Retinal pigment epithelial cell (primary cell): ENCODE data around the gene KRT76.

Experiments used
- DNase-seq: peaks from one replicate; pipeline ENCODE4 v3.0.0-alpha.2; 2010; ENCODE audit warnings: low read depth
- H3K4me3 ChIP-seq: 2 replicates; pipeline ENCODE4 v1.5.1; 2011; ENCODE audit warnings: mild to moderate bottlenecking, low read length, control low read depth, moderate library complexity
- TF ChIP-seq, protein P1 (sequence below): conservative IDR thresholded peaks from 2 replicates; pipeline ENCODE4 v1.5.1; 2011; ENCODE audit warnings: low read depth, low read length, control low read depth, inconsistent platforms

The KRT76 gene

DNA sequence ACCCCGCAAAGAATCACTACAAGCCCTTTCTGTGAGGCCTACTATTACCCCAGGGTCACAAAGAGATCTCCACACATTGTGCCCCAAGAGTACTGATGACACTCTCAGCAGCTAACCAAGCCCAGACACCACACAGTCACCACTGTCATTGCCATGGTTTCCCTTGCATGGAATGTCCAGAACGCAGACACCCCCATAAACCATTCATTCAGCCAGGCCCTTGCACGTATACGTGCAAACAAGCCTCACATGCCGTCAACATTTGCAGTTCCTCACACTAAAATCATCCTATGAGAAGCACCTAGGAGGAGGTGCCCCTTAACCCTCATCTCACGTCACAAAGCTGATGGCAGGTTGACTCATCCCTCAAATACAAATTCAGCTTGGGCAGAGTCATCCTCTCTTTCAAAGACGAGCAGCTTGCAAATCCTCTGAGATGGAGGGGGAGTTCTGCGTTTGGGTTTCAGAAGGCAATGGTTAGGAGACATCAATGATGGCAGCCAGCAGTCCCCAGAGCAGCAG lies 56.7 kb downstream of the KRT76 start:
- TF ChIP-seq, protein P1, sequence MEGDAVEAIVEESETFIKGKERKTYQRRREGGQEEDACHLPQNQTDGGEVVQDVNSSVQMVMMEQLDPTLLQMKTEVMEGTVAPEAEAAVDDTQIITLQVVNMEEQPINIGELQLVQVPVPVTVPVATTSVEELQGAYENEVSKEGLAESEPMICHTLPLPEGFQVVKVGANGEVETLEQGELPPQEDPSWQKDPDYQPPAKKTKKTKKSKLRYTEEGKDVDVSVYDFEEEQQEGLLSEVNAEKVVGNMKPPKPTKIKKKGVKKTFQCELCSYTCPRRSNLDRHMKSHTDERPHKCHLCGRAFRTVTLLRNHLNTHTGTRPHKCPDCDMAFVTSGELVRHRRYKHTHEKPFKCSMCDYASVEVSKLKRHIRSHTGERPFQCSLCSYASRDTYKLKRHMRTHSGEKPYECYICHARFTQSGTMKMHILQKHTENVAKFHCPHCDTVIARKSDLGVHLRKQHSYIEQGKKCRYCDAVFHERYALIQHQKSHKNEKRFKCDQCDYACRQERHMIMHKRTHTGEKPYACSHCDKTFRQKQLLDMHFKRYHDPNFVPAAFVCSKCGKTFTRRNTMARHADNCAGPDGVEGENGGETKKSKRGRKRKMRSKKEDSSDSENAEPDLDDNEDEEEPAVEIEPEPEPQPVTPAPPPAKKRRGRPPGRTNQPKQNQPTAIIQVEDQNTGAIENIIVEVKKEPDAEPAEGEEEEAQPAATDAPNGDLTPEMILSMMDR: no peak
- DNase-seq: no peak
- no peak overlapping the region for H3K4me3 ChIP-seq
